ENCODE measurements around the gene LZTS3.
A peak's percentile ranks its signal among the peaks of the same experiment; 100 is the strongest.
"Not testable (repeated sequence)": the region's sequence is repeated elsewhere in the genome, so short reads cannot be mapped to it uniquely, and the experiment has no call there.

Gene LZTS3

DNA sequence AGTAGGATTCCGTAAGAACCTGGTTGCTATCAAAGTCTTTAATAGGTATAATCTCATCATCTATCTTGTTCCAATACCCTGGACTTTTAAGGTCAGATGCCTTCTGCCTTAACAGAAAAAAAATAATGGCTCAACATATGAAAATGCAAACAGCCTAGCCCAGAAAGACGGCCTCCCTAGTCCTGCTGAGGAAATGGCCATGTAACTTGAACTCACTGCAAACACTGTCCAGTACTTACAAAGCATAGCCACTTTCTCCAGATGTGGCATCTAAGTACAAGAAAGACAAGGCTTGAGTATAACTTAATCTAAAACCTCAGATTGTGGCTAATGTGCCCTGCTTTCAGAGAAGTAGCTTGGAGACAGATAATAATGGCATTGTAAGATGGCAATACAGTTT lies 40.2 kb downstream of the LZTS3 start:
- no peak for DNase-seq

GRCh38 chr20:3130051-3130600 lies 43.2 kb downstream of the LZTS3 start:
- DNase-seq: no peak

GRCh38 chr20:3129094-3129493 lies 44.3 kb downstream of the LZTS3 start:
- DNase-seq: no peak

DNA sequence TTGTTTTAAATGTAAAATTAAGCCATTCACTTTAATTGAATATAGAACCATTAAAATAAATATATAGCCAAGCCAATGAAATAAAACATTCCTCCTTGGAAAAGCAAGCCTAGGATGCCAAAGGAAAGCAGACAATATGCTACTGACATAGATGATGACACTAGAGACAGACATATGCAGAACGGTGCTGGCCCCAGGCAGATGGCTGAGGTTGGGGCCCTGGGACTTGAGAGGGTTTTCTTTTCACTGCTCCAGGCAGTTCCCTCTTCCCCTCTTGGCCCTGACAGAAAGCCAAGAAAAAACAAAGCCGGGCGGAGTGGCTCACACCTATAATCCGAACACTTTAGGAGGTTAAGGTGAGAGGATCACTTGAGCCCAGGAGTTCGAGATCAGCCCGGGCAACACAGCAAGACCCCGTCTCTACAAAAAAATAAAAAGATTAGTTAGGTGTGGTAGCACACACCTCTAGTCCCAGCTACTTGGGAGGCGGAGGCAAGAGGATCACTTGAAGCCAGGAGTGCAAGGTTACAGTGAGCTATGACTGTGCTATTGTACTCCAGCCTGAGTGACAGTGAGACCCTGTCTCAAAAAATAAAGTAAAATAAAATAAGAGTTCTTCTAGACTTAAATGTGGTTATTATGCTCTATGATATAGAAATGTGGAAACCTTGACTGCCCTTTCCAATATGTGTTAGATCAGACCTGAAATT lies 44.9 kb downstream of the LZTS3 start:
- no peak for DNase-seq

DNA sequence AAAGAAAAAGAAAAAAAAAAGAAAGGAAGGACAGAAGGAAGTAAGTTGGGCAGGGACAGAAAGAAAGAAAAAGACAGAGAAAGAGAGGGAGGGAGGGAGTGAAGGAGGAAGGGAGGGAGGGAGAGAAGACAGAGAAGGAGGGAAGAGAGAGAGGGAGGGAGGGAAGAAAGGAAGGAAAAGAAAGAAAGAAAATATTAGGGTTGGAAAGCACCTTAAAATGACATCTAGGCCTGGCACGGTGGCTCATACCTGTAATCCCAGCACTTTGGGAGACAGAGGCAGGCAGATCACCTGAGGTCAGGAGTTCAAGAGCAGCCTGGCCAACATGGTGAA lies 46.9 kb downstream of the LZTS3 start:
- DNase-seq: no peak

DNA sequence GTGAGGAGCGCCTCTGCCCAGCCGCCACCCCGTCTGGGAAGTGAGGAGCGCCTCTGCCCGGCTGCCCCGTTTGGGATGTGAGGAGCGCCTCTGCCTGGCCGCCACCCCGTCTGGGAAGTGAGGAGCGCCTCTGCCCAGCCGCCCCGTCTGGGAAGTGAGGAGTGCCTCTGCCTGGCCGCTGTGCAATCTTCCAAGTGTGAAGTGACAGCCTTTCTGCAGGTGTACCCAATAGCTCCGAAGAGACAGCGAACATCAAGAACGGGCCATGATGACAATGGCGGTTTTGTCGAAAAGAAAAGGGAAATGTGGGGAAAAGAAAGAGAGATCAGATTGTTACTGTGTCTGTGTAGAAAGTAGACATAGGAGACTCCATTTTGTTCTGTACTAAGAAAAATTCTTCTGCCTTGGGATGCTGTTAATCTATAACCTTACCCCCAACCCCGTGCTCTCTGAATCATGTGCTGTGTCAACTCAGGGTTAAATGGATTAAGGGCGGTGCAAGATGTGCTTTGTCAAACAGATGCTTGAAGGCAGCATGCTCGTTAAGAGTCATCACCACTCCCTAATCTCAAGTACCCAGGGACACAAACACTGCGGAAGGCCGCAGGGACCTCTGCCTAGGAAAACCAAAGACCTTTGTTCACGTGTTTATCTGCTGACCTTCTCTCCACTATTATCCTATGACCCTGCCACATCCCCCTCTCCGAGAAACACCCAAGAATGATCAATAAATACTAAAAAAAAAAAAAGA lies 47.4 kb downstream of the LZTS3 start:
- not testable (repeated sequence) for DNase-seq

- DNase-seq: not testable (repeated sequence)
Observed at GRCh38 chr20:3124773-3125560, 48.4 kb downstream of the LZTS3 start.

GRCh38 chr20:3124163-3124562 lies 49.2 kb downstream of the LZTS3 start:
- DNase-seq: not testable (repeated sequence)

DNA sequence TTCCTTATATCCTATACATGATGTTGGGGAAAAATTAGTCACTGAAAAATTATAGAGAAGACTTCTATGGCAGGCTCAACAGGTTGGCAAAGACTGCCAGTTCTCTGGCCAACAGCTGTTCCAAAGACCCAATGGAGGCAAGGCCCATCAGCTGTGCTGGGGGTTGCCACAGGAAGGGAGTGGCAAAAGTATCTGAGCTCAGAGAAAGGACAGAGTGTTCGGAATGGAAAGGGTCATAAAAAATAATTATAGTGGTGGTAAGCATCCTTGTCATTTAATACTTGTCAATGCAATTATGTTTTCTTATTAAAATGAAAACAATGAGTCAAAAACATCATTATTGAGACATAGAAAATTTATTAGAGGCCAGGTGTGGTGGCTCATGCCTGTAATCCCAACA lies 49.8 kb downstream of the LZTS3 start:
- DNase-seq: no peak

GRCh38 chr20:3121955-3122610 lies 51.3 kb downstream of the LZTS3 start:
- DNase-seq: no peak

GRCh38 chr20:3121271-3121911 lies 52.0 kb downstream of the LZTS3 start:
- DNase-seq: no peak

DNA sequence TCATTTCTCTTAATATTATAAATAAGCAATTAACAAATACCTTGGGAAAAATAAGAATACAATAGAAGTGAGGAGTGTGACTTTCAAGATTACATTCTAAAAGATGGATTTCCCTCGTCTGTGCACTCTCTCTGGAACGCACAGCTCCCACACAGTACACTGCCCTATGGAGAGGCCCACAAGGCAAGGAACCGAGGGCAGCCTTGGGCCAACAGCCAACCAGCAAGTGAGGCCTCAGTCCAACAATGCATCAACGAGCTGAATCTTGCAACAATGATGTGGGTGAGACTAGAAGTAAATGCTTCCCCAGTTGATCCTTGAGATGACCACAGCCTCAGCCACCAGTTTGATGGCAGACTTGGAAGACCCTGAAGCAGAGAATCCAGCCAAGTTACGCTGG lies 54.3 kb downstream of the LZTS3 start:
- DNase-seq: no peak

GRCh38 chr20:3117839-3118379 lies 55.4 kb downstream of the LZTS3 start:
- peak; percentile 22 for DNase-seq

GRCh38 chr20:3116341-3116740 lies 57.0 kb downstream of the LZTS3 start:
- DNase-seq: no peak

DNA sequence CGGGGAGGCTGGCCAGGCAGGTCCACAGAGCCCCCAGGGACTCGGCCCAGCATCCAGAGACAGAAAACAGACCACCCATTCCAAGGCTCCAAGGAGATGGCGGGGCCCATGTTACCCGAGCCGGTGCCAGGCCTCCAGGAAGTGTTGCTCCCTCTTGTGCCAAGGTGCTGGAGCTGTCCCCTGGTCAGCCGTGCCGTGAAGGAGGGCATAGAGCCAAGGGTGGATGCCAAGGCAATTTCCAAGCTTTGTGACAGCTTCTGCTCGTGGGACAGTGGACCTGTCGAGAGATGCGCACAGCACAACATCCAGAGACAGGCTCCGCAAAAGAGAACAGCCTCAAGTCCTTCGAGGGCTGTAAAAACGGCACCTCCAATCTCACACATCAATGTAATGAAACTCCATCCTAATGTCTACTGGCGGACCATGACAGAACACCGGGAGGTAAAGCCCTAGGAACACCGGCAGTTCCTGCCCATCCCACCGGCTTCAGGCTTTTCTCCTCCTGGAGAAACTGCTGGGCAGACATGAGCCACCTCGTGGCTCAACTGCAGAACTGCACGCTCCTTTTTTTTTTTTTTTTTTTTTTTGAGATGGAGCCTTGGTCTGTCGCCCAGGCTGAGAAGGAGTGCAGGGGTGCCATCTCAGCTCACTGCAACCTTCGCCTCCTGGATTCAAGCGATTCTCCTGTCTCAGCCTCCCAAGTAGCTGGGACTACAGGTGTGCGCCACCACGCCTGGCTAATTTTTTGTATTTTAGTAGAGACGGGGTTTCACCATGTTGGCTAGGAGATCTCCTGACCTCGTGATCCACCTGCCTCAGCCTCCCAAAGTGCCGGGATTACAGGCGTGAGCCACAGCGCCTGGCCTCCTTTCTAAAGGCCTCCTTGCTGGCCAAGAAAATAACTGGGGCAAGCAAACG lies 57.9 kb downstream of the LZTS3 start:
- no peak for DNase-seq

Data from activated T-cell treated with anti-CD3 and anti-CD28 coated beads for 4 hours (primary cell).